ENCODE results near the gene ZNF598.

ZNF598 gene

GRCh38 chr16:2009791-2010510 lies at the start of gene ZNF598:
ZNF598 (minus strand) TSS chr16:2009821.
- Histone ChIP-seq H3K79me2 (ENCODE audit: insufficient read depth, low read depth) (peaks cover 43% of the 10 kb centered on the region), H3K27ac (peak within 1 kb of the TSS; percentile 61), H3K4me1 (ENCODE audit: low read depth, poor library complexity, severe bottlenecking) (peaks cover 23% of the 10 kb centered on the region), H3K9ac (peak within 1 kb of the TSS; percentile 87), H3K4me3 (IDR thresholded peaks at IDR 0.05; ENCODE audit: insufficient read depth, low read depth, low read length) (peak within 1 kb of the TSS; percentile 56), H3K27me3 (ENCODE audit: insufficient read depth, low read depth) (no peaks in the 10 kb centered on the region), H4K20me1 (ENCODE audit: insufficient read depth) (peaks cover 15% of the 10 kb centered on the region), H3K4me2 (peak within 1 kb of the TSS; percentile 96), H2AFZ (ENCODE audit: low read depth) (peak within 1 kb of the TSS; percentile 76), H3K36me3 (ENCODE audit: insufficient read depth) (no peaks in the 10 kb centered on the region)
- TF ChIP-seq CTCF (conservative IDR thresholded peaks at IDR 0.05; ENCODE audit: low read depth, low read length), result no peak; the same call in 1 of the 2 replicates

GRCh38 chr16:2058872-2059271 lies 49.3 kb upstream of the ZNF598 start:
- no peaks in the 10 kb centered on the region for H3K4me1 ChIP-seq (ENCODE audit: low read depth, poor library complexity, severe bottlenecking)
- TF ChIP-seq CTCF (conservative IDR thresholded peaks at IDR 0.05; ENCODE audit: low read depth, low read length), result no peak
- no peak overlapping the region for H3K27ac ChIP-seq
- no peaks in the 10 kb centered on the region for H3K27me3 ChIP-seq (ENCODE audit: insufficient read depth, low read depth)
- H3K4me3 ChIP-seq (IDR thresholded peaks at IDR 0.05; ENCODE audit: insufficient read depth, low read depth, low read length), result no peak overlapping the region
- no peaks in the 10 kb centered on the region for H3K79me2 ChIP-seq (ENCODE audit: insufficient read depth, low read depth)
- H2AFZ ChIP-seq (ENCODE audit: low read depth), result no peak overlapping the region
- H4K20me1 ChIP-seq (ENCODE audit: insufficient read depth), result no peaks in the 10 kb centered on the region
- no peak overlapping the region for H3K9ac ChIP-seq
- H3K4me2 ChIP-seq, result no peak overlapping the region
- H3K36me3 ChIP-seq (ENCODE audit: insufficient read depth), result no peaks in the 10 kb centered on the region

- H2AFZ ChIP-seq (ENCODE audit: low read depth), result no peak overlapping the region
- no peak overlapping the region for H3K9ac ChIP-seq
- no peaks in the 10 kb centered on the region for H3K4me1 ChIP-seq (ENCODE audit: low read depth, poor library complexity, severe bottlenecking)
These were observed 48.8 kb upstream of the ZNF598 start for GRCh38 chr16:2058420-2058819.

GRCh38 chr16:2057438-2057837 lies 47.8 kb upstream of the ZNF598 start:
- no peak overlapping the region for H3K4me3 ChIP-seq (IDR thresholded peaks at IDR 0.05; ENCODE audit: insufficient read depth, low read depth, low read length)
- H3K4me2 ChIP-seq, result no peak overlapping the region
- H3K27ac ChIP-seq, result no peak overlapping the region
- no peaks in the 10 kb centered on the region for H3K79me2 ChIP-seq (ENCODE audit: insufficient read depth, low read depth)
- H3K4me1 ChIP-seq (ENCODE audit: low read depth, poor library complexity, severe bottlenecking), result no peaks in the 10 kb centered on the region
- H3K36me3 ChIP-seq (ENCODE audit: insufficient read depth), result no peaks in the 10 kb centered on the region
- no peak for TF ChIP-seq CTCF (conservative IDR thresholded peaks at IDR 0.05; ENCODE audit: low read depth, low read length)
- no peak overlapping the region for H3K9ac ChIP-seq
- H4K20me1 ChIP-seq (ENCODE audit: insufficient read depth), result no peaks in the 10 kb centered on the region
- no peaks in the 10 kb centered on the region for H3K27me3 ChIP-seq (ENCODE audit: insufficient read depth, low read depth)
- no peak overlapping the region for H2AFZ ChIP-seq (ENCODE audit: low read depth)

More at GRCh38 chr16:2058420-2058819, 48.8 kb upstream of the ZNF598 start:
- no peak for TF ChIP-seq CTCF (conservative IDR thresholded peaks at IDR 0.05; ENCODE audit: low read depth, low read length)
- Histone ChIP-seq H3K4me2 (no peak overlapping the region), H3K79me2 (ENCODE audit: insufficient read depth, low read depth) (no peaks in the 10 kb centered on the region), H3K36me3 (ENCODE audit: insufficient read depth) (no peaks in the 10 kb centered on the region), H4K20me1 (ENCODE audit: insufficient read depth) (no peaks in the 10 kb centered on the region), H3K4me3 (IDR thresholded peaks at IDR 0.05; ENCODE audit: insufficient read depth, low read depth, low read length) (no peak overlapping the region), H3K27ac (no peak overlapping the region), H3K27me3 (ENCODE audit: insufficient read depth, low read depth) (no peaks in the 10 kb centered on the region)
